GM12878 (cell line): ENCODE data around the gene ROCK2. TPM values are rescaled to one million over a fixed set of nuclear protein-coding genes. Genes with fewer than 3 reads are reported as not detected.
"Not testable (repeated sequence)": the region's sequence is repeated elsewhere in the genome, so short reads cannot be mapped to it uniquely, and the experiment has no call there.

ENCODE experiments used
- ATAC-seq: fragments of 200-7000 bp; cut with Tn5 transposase; 3 replicates; pipeline ENCODE4 v1.9.1; 2020; ENCODE audit warnings: mild to moderate bottlenecking, moderate library complexity
- BruUV-seq: library from RNA; stranded (reverse); fragments of 400-500 nt; replicated peaks from 2 replicates; lab custom pipeline; 2021; lab: Mats Ljungman, UMichigan
- CTCF ChIA-PET: fragments of 300-600 bp; sonication (Branson Sonifier 250); formaldehyde crosslinking; extraction: SDS; loops from one replicate; lab custom pipeline; 2021; ENCODE audit warnings: inconsistent platforms; lab: Yijun Ruan, JAX
- POLR2A ChIA-PET: fragments of 350-600 bp; formaldehyde crosslinking; extraction: SDS; loops from one replicate; lab custom pipeline; 2021; ENCODE audit warnings: inconsistent platforms; lab: Charles Lee
- RAD21 ChIA-PET: fragments of 300-600 bp; sonication (Branson Sonifier 250); formaldehyde crosslinking; loops from one replicate; lab custom pipeline; 2023; ENCODE audit warnings: antibody characterized with exemption; ENCODE audit not compliant: unreplicated experiment; lab: Charles Lee
- SMC1A ChIA-PET: fragments of 300-600 bp; sonication (Branson Sonifier 250); formaldehyde crosslinking; loops from one replicate; lab custom pipeline; 2023; ENCODE audit not compliant: unreplicated experiment, uncharacterized antibody; lab: Charles Lee
- DNase-seq: peaks from one replicate; pipeline ENCODE4 v3.0.0-alpha.2; 2011; ENCODE audit warnings: low read depth, low spot score
- FAIRE-seq: peaks from 3 replicates; lab custom pipeline; 2011; peaks lifted over from hg19 to GRCh38; lab: Jason Lieb, UNC
- H2AFZ ChIP-seq: 2 replicates; pipeline ENCODE4 v1.6.0; 2011; ENCODE audit warnings: low read depth, low read length, control low read depth; ENCODE audit not compliant: control insufficient read depth
- H3K27ac ChIP-seq: 2 replicates; pipeline ENCODE4 v1.5.1; 2011; ENCODE audit warnings: control low read depth; ENCODE audit not compliant: control insufficient read depth, insufficient read depth
- H3K27me3 ChIP-seq, 2 experiments: replicated peaks in 1 of 2; 2 replicates each; pipeline versions ENCODE4 v1.6.0 to v1.6.1; 2011; ENCODE audit warnings: low read length in 1 of 2; ENCODE audit not compliant: control insufficient read depth in 2 of 2, insufficient read depth in 2 of 2
- H3K36me3 ChIP-seq, 2 experiments: 2 replicates each; pipeline ENCODE4 v1.5.1; 2011; ENCODE audit warnings: low read length in 1 of 2; ENCODE audit not compliant: control insufficient read depth in 2 of 2, insufficient read depth in 2 of 2
- H3K4me1 ChIP-seq: 2 replicates; pipeline ENCODE4 v1.6.1; 2011; ENCODE audit warnings: mild to moderate bottlenecking, low read length, moderate library complexity, mixed read lengths; ENCODE audit not compliant: control insufficient read depth, insufficient read depth
- H3K4me2 ChIP-seq: 2 replicates; pipeline ENCODE4 v1.6.0; 2011; ENCODE audit warnings: control low read depth; ENCODE audit not compliant: control insufficient read depth, insufficient read depth
- H3K4me3 ChIP-seq: fragments of 200-600 bp; sonication (generic); 2 replicates; pipeline ENCODE4 v1.5.1; 2016
- H3K79me2 ChIP-seq: 2 replicates; pipeline ENCODE4 v1.6.0; 2011; ENCODE audit warnings: low read length; ENCODE audit not compliant: control insufficient read depth, insufficient read depth
- H3K9ac ChIP-seq: 2 replicates; pipeline ENCODE4 v1.8.0; 2011; ENCODE audit warnings: low read length, control low read depth, mixed read lengths; ENCODE audit not compliant: control insufficient read depth, insufficient read depth
- H3K9me3 ChIP-seq: replicated peaks from 3 replicates; pipeline ENCODE4 v1.5.1; 2011; ENCODE audit warnings: mild to moderate bottlenecking, low read length; ENCODE audit not compliant: control insufficient read depth, insufficient read depth
- H4K20me1 ChIP-seq: 2 replicates; pipeline ENCODE4 v1.6.0; 2011; ENCODE audit not compliant: control insufficient read depth, insufficient read depth
- ASH2L ChIP-seq: fragments of 300-600, 200-600 bp; sonication (generic); IDR thresholded peaks from 2 replicates; pipeline ENCODE4 v1.6.1; 2017; ENCODE audit warnings: low read depth, mild to moderate bottlenecking, borderline replicate concordance
- KAT2A ChIP-seq: conservative IDR thresholded peaks from 2 replicates; pipeline ENCODE4 v1.6.1; 2011; ENCODE audit warnings: low read depth, low read length; ENCODE audit not compliant: control insufficient read depth
- MTA3 ChIP-seq: IDR thresholded peaks from 2 replicates; pipeline ENCODE4 v1.6.1; 2012; ENCODE audit warnings: low read length, inconsistent platforms, borderline replicate concordance
- WGBS: methylation state at CpG from one replicate; pipeline ENCODE4 v1.1.6; 2016; ENCODE audit warnings: low lambda C conversion rate; ENCODE audit not compliant: insufficient replicate concordance, insufficient coverage; ENCODE audit errors: missing lambda C conversion rate; 5-methylcytosine and 5-hydroxymethylcytosine counted together
- in situ Hi-C: fragments of 300-500 bp; cut with MboI; formaldehyde crosslinking; loops from 9 replicates; pipeline ENCODE4 v1.14.3; 2018; ENCODE audit warnings: mixed read lengths
- intact Hi-C: fragments of 100-400 bp; cut with micrococcal nuclease; formaldehyde crosslinking; loops from one replicate; pipeline ENCODE4 v1.14.2; 2022; ENCODE audit not compliant: unreplicated experiment
- polyA plus RNA-seq, 11 experiments: library from polyadenylated mRNA; depleted of rRNA in 4 of 11; unstranded in 6 of 11; stranded (reverse) in 5 of 11; fragments of >200 nt; fragmentation: Nextera tagmentation in 4 of 11; fragmentation: Illumina TruSeq in 1 of 11; extraction: Ambion mirVana in 4 of 11; extraction: Trizol in 1 of 11; gene quantifications; 1 replicate in 1 of 11; 2 replicates in 10 of 11; pipeline versions ENCODE4 v1.2.1 to v1.2.3, GENCODE V29; 2011 to 2016; ENCODE audit warnings: inconsistent platforms in 2 of 11, missing spikeins in 2 of 11, low read depth in 1 of 11
- total RNA-seq, 4 experiments: library from RNA; depleted of rRNA in 3 of 4; stranded (reverse); fragments of >200 nt in 3 of 4; fragmentation: Illumina TruSeq in 1 of 4; extraction: Trizol in 1 of 4; gene quantifications; 2 replicates each; pipeline versions ENCODE4 v1.2.1 to v1.2.3, GENCODE V29; 2013 to 2021
- TF ChIP-seq, protein P1 (sequence below): IDR thresholded peaks from 2 replicates; pipeline ENCODE4 v1.6.1; 2012; ENCODE audit warnings: low read length, inconsistent platforms

The ROCK2 gene
- total and polyA plus RNA-seq, 10 of the 15 experiments (the other 5 are each of a cell fraction or from before 2014, with no cell fraction given), result 4.6 to 22.1 (median 8.3) TPM

- TF ChIP-seq, protein P1, sequence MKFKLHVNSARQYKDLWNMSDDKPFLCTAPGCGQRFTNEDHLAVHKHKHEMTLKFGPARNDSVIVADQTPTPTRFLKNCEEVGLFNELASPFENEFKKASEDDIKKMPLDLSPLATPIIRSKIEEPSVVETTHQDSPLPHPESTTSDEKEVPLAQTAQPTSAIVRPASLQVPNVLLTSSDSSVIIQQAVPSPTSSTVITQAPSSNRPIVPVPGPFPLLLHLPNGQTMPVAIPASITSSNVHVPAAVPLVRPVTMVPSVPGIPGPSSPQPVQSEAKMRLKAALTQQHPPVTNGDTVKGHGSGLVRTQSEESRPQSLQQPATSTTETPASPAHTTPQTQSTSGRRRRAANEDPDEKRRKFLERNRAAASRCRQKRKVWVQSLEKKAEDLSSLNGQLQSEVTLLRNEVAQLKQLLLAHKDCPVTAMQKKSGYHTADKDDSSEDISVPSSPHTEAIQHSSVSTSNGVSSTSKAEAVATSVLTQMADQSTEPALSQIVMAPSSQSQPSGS, result no peak
- TF ChIP-seq MTA3 (no peak), ASH2L (no peak), KAT2A (no peak)
These were observed 14.7 kb downstream of the ROCK2 start (continued) for GRCh38 chr2:11329776-11330175.

DNA sequence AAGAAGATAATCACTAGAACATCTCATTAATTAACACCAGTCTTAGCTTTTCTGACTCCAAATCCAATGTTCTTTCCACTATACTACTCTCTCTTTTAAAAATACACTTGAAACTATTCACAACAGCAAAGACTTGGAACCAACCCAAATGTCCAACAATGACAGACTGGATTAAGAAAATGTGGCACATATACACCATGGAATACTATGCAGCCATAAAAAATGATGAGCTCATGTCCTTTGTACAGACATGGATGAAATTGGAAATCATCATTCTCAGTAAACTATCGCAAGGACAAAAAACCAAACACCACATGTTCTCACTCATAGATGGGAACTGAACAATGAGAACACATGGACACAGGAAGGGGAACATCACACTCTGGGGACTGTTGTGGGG is 15.9 kb downstream of the ROCK2 start:
- CTCF ChIA-PET, result interaction anchor here (0.7 to 1.1 kb wide), 2 partner anchors 18 to 61 kb away, joined by 3 read pairs; no protein-coding TSS in a partner anchor
- POLR2A ChIA-PET, result not testable (repeated sequence)

More for the DNA sequence above, 15.9 kb downstream of the ROCK2 start:
- H3K4me2 ChIP-seq, H2AFZ ChIP-seq, H3K4me3 ChIP-seq, H3K27ac ChIP-seq, in situ Hi-C loops, FAIRE-seq, H3K9me3 ChIP-seq, BruUV-seq, ATAC-seq, H4K20me1 ChIP-seq, DNase-seq, H3K27me3 ChIP-seq, intact Hi-C loops, RAD21 ChIA-PET, H3K9ac ChIP-seq, H3K4me1 ChIP-seq, H3K36me3 ChIP-seq: not testable (repeated sequence)
- H3K79me2 ChIP-seq, result peaks cover 28% of the 10 kb centered on the region
- WGBS, result 100% methylated on average over 1 of the region's 1 CpG
- SMC1A ChIA-PET, result interaction anchor here (0.6 kb wide), 1 partner anchor 11 kb away, joined by 3 read pairs; no protein-coding TSS in a partner anchor
